Measurements from ENCODE around the gene ZFAND6. TPM values are rescaled to one million over a fixed set of nuclear protein-coding genes. Genes with fewer than 3 reads are reported as not detected.

Gene ZFAND6
- total and polyA plus RNA-seq, 10 of the 15 experiments (the other 5 are each of a cell fraction or from before 2014, with no cell fraction given) = 78.9 to 179 (median 135) TPM

DNA sequence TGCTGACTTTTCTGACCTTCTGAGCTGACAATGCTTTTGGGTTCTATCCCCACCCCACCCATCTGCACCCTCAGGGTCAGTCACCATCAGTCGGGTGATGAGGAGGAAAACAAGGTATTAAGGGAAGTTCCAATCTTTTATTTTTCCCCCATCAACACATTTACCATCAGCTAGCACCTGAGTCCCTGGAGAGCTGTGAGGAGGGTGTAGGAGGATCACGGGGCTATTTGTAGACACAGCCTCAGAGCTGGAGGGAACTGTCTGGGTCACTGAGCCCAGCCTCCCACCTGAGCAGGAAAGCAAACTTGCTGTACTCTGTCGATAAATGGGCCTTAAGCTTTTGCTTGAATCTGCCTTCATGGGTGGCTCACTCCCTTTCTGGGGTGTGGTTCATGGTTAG lies 24.8 kb upstream of the ZFAND6 start (continued):
- TF ChIP-seq MEF2A (IDR thresholded peaks at IDR 0.05; ENCODE audit: insufficient read depth, low read depth, low read length) = 0 out of 2 replicates have a peak, but pooled peaks have one; percentile 24
- TF ChIP-seq CEBPB (IDR thresholded peaks at IDR 0.05; ENCODE audit: borderline replicate concordance in 1 of 2, low read depth in 2 of 2, low read length in 2 of 2) = no peak
- TF ChIP-seq ZNF622 (IDR thresholded peaks at IDR 0.05) = no peak
- no peak for TF ChIP-seq RELA (IDR thresholded peaks at IDR 0.05; ENCODE audit: borderline replicate concordance, partially characterized antibody)
- TF ChIP-seq MAX (IDR thresholded peaks at IDR 0.05; ENCODE audit: low read depth, low read length) = no peak
- TF ChIP-seq RFX5 (IDR thresholded peaks at IDR 0.05; ENCODE audit: low read depth, low read length) = no peak
- TF ChIP-seq TAF1 (IDR thresholded peaks at IDR 0.05; ENCODE audit: borderline replicate concordance, low read depth, low read length) = no peak
- peak; percentile 71 for TF ChIP-seq IKZF1 (conservative IDR thresholded peaks at IDR 0.05)
- TF ChIP-seq USF1 (IDR thresholded peaks at IDR 0.05; ENCODE audit: borderline replicate concordance, extremely low read length, insufficient read depth, low read depth, low read length) = no peak
- no peak for TF ChIP-seq CREB1 (IDR thresholded peaks at IDR 0.05; ENCODE audit: low read depth)
- no peak for TF ChIP-seq SRF (IDR thresholded peaks at IDR 0.05; ENCODE audit: low read depth in 2 of 2, low read length in 2 of 2)
- TF ChIP-seq ESRRA (IDR thresholded peaks at IDR 0.05; ENCODE audit: low read length) = no peak
- TF ChIP-seq ZNF217 (IDR thresholded peaks at IDR 0.05) = no peak
- TF ChIP-seq POLR2AphosphoS5 (IDR thresholded peaks at IDR 0.05; ENCODE audit: low read length) = no peak
- TF ChIP-seq NR2F1 (conservative IDR thresholded peaks at IDR 0.05) = peak; percentile 54; the same call in 1 of the 2 replicates
- 0 out of 2 replicates have a peak, but pooled peaks have one; percentile 26 for TF ChIP-seq DPF2 (IDR thresholded peaks at IDR 0.05)
- TF ChIP-seq HDAC2 (IDR thresholded peaks at IDR 0.05) = no peak
- TF ChIP-seq BMI1 (IDR thresholded peaks at IDR 0.05; ENCODE audit: borderline replicate concordance) = no peak
- TF ChIP-seq, protein P1, sequence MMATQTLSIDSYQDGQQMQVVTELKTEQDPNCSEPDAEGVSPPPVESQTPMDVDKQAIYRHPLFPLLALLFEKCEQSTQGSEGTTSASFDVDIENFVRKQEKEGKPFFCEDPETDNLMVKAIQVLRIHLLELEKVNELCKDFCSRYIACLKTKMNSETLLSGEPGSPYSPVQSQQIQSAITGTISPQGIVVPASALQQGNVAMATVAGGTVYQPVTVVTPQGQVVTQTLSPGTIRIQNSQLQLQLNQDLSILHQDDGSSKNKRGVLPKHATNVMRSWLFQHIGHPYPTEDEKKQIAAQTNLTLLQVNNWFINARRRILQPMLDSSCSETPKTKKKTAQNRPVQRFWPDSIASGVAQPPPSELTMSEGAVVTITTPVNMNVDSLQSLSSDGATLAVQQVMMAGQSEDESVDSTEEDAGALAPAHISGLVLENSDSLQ (IDR thresholded peaks at IDR 0.05) = no peak
- TF ChIP-seq EED (IDR thresholded peaks at IDR 0.05; ENCODE audit: low read depth) = 0 out of 2 replicates have a peak, but pooled peaks have one; percentile 14
- no peak for TF ChIP-seq ZBED1 (IDR thresholded peaks at IDR 0.05; ENCODE audit: borderline replicate concordance)
- no peak for TF ChIP-seq IRF3 (IDR thresholded peaks at IDR 0.05)
- peak; percentile 47 to 53; a peak in 3 of 4 replicates for TF ChIP-seq EP300 (IDR thresholded peaks at IDR 0.05; ENCODE audit: borderline replicate concordance in 1 of 2, control insufficient read depth in 1 of 2, low read depth in 2 of 2, low read length in 2 of 2)
- TF ChIP-seq NFYA (IDR thresholded peaks at IDR 0.05; ENCODE audit: borderline replicate concordance, low read depth, low read length) = no peak
- TF ChIP-seq PAX5 (IDR thresholded peaks at IDR 0.05; ENCODE audit: borderline replicate concordance, low read depth, low read length) = no peak
- TF ChIP-seq FOXK2 (IDR thresholded peaks at IDR 0.05) = no peak

Measured in GM12878 (cell line).